Measurements from ENCODE around the gene EZH2.

EZH2 gene

GRCh38 chr7:148884049-148884298 is at the start of gene EZH2:
TSS of gene EZH2 (minus strand) at chr7:148884291. CDS start at chr7:148847298, 36,993 bp downstream.
- Histone ChIP-seq H3K36me3 (ENCODE audit: control insufficient read depth in 2 of 2, insufficient read depth in 2 of 2, low read length in 2 of 2) (no peaks in the 10 kb centered on the region), H3K9ac (ENCODE audit: low read length in 2 of 2) (peak within 1 kb of the TSS; percentile 47 to 76), H3K9me3 (ENCODE audit: control insufficient read depth in 2 of 2, low read length in 2 of 2) (no peaks in the 10 kb centered on the region), H3K4me1 (ENCODE audit: control insufficient read depth, insufficient read depth, low read length) (peaks cover 3% of the 10 kb centered on the region), H3K27ac (ENCODE audit: low read length) (peak within 1 kb of the TSS; percentile 68), H3K27me3 (ENCODE audit: control insufficient read depth in 1 of 2, insufficient read depth in 2 of 2, low read length in 2 of 2) (peaks cover 0 to 10% of the 10 kb centered on the region in 2 donors), H3K4me3 (ENCODE audit: low read length in 2 of 2) (peak within 1 kb of the TSS; percentile 64 to 79)

DNA sequence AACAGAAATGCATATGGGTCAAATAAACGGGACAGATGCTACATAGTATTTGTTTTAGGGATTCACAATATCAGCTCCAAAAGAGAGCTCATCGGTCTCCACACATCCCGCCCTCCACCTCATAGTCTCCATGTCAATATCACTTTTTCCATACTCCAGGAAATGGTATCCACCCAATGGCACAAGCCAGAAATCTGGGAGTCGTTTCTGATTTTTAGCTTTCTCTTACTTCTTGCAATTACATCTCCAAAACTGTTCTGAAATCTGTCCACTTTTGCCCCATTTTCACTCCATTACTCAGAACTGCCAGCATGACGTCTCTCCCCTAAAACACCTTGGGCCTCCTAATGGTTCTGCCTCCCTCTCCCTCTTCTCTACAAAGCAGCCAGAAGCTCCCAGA is 47.4 kb upstream of the EZH2 start:
- H3K27ac ChIP-seq (ENCODE audit: low read length) = no peak overlapping the region
- H3K4me1 ChIP-seq (ENCODE audit: control insufficient read depth, insufficient read depth, low read length) = no peaks in the 10 kb centered on the region
- H3K9me3 ChIP-seq (ENCODE audit: control insufficient read depth in 2 of 2, low read length in 2 of 2) = no peaks in the 10 kb centered on the region

GRCh38 chr7:148930335-148930734 is 46.2 kb upstream of the EZH2 start:
- H3K4me1 ChIP-seq (ENCODE audit: control insufficient read depth, insufficient read depth, low read length) = no peaks in the 10 kb centered on the region
- H3K27ac ChIP-seq (ENCODE audit: low read length) = no peak overlapping the region
- no peak overlapping the region for H3K4me3 ChIP-seq (ENCODE audit: low read length in 2 of 2)
- H3K36me3 ChIP-seq (ENCODE audit: control insufficient read depth in 2 of 2, insufficient read depth in 2 of 2, low read length in 2 of 2) = no peaks in the 10 kb centered on the region
- H3K9me3 ChIP-seq (ENCODE audit: control insufficient read depth in 2 of 2, low read length in 2 of 2) = no peaks in the 10 kb centered on the region
- H3K9ac ChIP-seq (ENCODE audit: low read length in 2 of 2) = no peak overlapping the region
- no peaks in the 10 kb centered on the region for H3K27me3 ChIP-seq (ENCODE audit: control insufficient read depth in 1 of 2, insufficient read depth in 2 of 2, low read length in 2 of 2)

More for the DNA sequence above, 47.4 kb upstream of the EZH2 start:
- Histone ChIP-seq H3K4me3 (ENCODE audit: low read length in 2 of 2) (no peak overlapping the region), H3K36me3 (ENCODE audit: control insufficient read depth in 2 of 2, insufficient read depth in 2 of 2, low read length in 2 of 2) (no peaks in the 10 kb centered on the region), H3K9ac (ENCODE audit: low read length in 2 of 2) (no peak overlapping the region), H3K27me3 (ENCODE audit: control insufficient read depth in 1 of 2, insufficient read depth in 2 of 2, low read length in 2 of 2) (no peaks in the 10 kb centered on the region)

- no peak overlapping the region for H3K27ac ChIP-seq (ENCODE audit: low read length)
- no peaks in the 10 kb centered on the region for H3K4me1 ChIP-seq (ENCODE audit: control insufficient read depth, insufficient read depth, low read length)
- no peaks in the 10 kb centered on the region for H3K27me3 ChIP-seq (ENCODE audit: control insufficient read depth in 1 of 2, insufficient read depth in 2 of 2, low read length in 2 of 2)
- no peaks in the 10 kb centered on the region for H3K36me3 ChIP-seq (ENCODE audit: control insufficient read depth in 2 of 2, insufficient read depth in 2 of 2, low read length in 2 of 2)
- no peak overlapping the region for H3K9ac ChIP-seq (ENCODE audit: low read length in 2 of 2)
- H3K4me3 ChIP-seq (ENCODE audit: low read length in 2 of 2) = no peak overlapping the region
- no peaks in the 10 kb centered on the region for H3K9me3 ChIP-seq (ENCODE audit: control insufficient read depth in 2 of 2, low read length in 2 of 2)
Observed at GRCh38 chr7:148929176-148929575, 45.1 kb upstream of the EZH2 start.

GRCh38 chr7:148927123-148928045 is 43.3 kb upstream of the EZH2 start:
- Histone ChIP-seq H3K9me3 (ENCODE audit: control insufficient read depth in 2 of 2, low read length in 2 of 2) (no peaks in the 10 kb centered on the region), H3K27me3 (ENCODE audit: control insufficient read depth in 1 of 2, insufficient read depth in 2 of 2, low read length in 2 of 2) (no peaks in the 10 kb centered on the region), H3K36me3 (ENCODE audit: control insufficient read depth in 2 of 2, insufficient read depth in 2 of 2, low read length in 2 of 2) (no peaks in the 10 kb centered on the region), H3K4me3 (ENCODE audit: low read length in 2 of 2) (no peak overlapping the region), H3K4me1 (ENCODE audit: control insufficient read depth, insufficient read depth, low read length) (no peaks in the 10 kb centered on the region), H3K27ac (ENCODE audit: low read length) (no peak overlapping the region), H3K9ac (ENCODE audit: low read length in 2 of 2) (no peak overlapping the region)

DNA sequence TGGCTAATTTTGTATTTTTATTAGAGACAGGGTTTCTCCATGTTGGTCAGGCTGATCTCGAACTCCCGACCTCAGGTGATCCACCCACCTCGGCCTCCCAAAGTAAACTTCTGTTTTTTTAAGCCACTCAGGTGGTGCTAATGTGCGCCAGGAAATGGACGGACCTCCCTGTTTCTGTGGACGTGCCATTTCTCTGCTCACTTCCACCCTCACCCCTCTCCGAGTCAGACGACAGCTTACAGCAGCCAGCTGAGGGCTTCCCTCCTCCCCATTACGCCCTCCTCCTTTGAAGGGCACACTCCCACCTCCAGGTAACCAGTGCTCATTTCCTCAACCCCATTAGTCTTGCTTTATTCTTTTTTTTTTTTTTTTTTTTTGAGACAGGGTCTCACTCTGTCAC is 41.7 kb upstream of the EZH2 start:
- H3K27ac ChIP-seq (ENCODE audit: low read length) = no peak overlapping the region
- no peaks in the 10 kb centered on the region for H3K27me3 ChIP-seq (ENCODE audit: control insufficient read depth in 1 of 2, insufficient read depth in 2 of 2, low read length in 2 of 2)
- H3K4me3 ChIP-seq (ENCODE audit: low read length in 2 of 2) = no peak overlapping the region
- H3K9me3 ChIP-seq (ENCODE audit: control insufficient read depth in 2 of 2, low read length in 2 of 2) = no peaks in the 10 kb centered on the region
- no peak overlapping the region for H3K9ac ChIP-seq (ENCODE audit: low read length in 2 of 2)
- H3K4me1 ChIP-seq (ENCODE audit: control insufficient read depth, insufficient read depth, low read length) = no peaks in the 10 kb centered on the region
- H3K36me3 ChIP-seq (ENCODE audit: control insufficient read depth in 2 of 2, insufficient read depth in 2 of 2, low read length in 2 of 2) = no peaks in the 10 kb centered on the region

- no peaks in the 10 kb centered on the region for H3K9me3 ChIP-seq (ENCODE audit: control insufficient read depth in 2 of 2, low read length in 2 of 2)
- no peak overlapping the region for H3K4me3 ChIP-seq (ENCODE audit: low read length in 2 of 2)
- no peak overlapping the region for H3K27ac ChIP-seq (ENCODE audit: low read length)
- H3K36me3 ChIP-seq (ENCODE audit: control insufficient read depth in 2 of 2, insufficient read depth in 2 of 2, low read length in 2 of 2) = no peaks in the 10 kb centered on the region
- no peak overlapping the region for H3K9ac ChIP-seq (ENCODE audit: low read length in 2 of 2)
- H3K27me3 ChIP-seq (ENCODE audit: control insufficient read depth in 1 of 2, insufficient read depth in 2 of 2, low read length in 2 of 2) = no peaks in the 10 kb centered on the region
- H3K4me1 ChIP-seq (ENCODE audit: control insufficient read depth, insufficient read depth, low read length) = no peaks in the 10 kb centered on the region
Observed at GRCh38 chr7:148924011-148924410, 39.9 kb upstream of the EZH2 start.

GRCh38 chr7:148921806-148922205 is 37.7 kb upstream of the EZH2 start:
- no peaks in the 10 kb centered on the region for H3K27me3 ChIP-seq (ENCODE audit: control insufficient read depth in 1 of 2, insufficient read depth in 2 of 2, low read length in 2 of 2)
- H3K4me3 ChIP-seq (ENCODE audit: low read length in 2 of 2) = no peak overlapping the region
- no peaks in the 10 kb centered on the region for H3K9me3 ChIP-seq (ENCODE audit: control insufficient read depth in 2 of 2, low read length in 2 of 2)
- H3K9ac ChIP-seq (ENCODE audit: low read length in 2 of 2) = no peak overlapping the region
- H3K27ac ChIP-seq (ENCODE audit: low read length) = no peak overlapping the region
- H3K4me1 ChIP-seq (ENCODE audit: control insufficient read depth, insufficient read depth, low read length) = no peaks in the 10 kb centered on the region
- no peaks in the 10 kb centered on the region for H3K36me3 ChIP-seq (ENCODE audit: control insufficient read depth in 2 of 2, insufficient read depth in 2 of 2, low read length in 2 of 2)

DNA sequence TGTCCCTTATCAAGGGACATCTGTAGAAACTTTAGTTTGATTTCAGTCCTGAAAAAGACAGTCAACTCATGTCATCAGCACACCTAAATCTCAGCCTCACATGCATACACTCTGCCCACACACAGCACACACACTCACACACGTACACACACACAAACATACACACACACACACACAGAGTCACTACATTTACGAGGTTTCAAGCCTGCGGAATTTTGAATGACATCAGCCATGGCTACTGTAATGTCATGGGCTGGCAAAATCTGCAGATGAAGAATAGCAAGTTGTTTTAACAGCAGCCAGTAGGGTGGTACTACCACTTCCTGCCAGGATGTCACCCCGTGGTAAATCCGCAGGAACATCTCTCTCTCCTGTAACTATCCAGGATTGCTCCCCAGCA is 37.1 kb upstream of the EZH2 start:
- Histone ChIP-seq H3K4me1 (ENCODE audit: control insufficient read depth, insufficient read depth, low read length) (no peaks in the 10 kb centered on the region), H3K36me3 (ENCODE audit: control insufficient read depth in 2 of 2, insufficient read depth in 2 of 2, low read length in 2 of 2) (no peaks in the 10 kb centered on the region), H3K4me3 (ENCODE audit: low read length in 2 of 2) (no peak overlapping the region), H3K27me3 (ENCODE audit: control insufficient read depth in 1 of 2, insufficient read depth in 2 of 2, low read length in 2 of 2) (no peaks in the 10 kb centered on the region), H3K27ac (ENCODE audit: low read length) (no peak overlapping the region), H3K9me3 (ENCODE audit: control insufficient read depth in 2 of 2, low read length in 2 of 2) (no peaks in the 10 kb centered on the region), H3K9ac (ENCODE audit: low read length in 2 of 2) (no peak overlapping the region)

DNA sequence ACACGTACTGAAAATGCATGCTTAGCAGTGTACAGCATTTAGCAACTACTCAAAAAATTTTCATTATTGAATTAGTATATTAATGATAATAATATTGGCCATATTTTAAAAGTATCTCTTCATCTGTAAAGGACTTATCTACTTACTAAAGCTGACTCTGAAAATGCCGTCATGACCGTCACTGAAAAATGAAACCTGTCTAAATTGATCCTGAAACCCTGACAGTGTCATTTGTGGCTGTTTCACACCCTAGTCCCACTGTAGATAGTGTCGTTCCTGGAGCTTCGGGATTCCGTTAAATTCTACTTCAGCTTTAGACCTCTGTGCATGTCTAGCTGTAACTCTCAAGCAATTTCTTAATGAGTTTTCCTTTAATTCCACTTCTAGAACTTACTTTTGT is 35.8 kb upstream of the EZH2 start:
- no peaks in the 10 kb centered on the region for H3K4me1 ChIP-seq (ENCODE audit: control insufficient read depth, insufficient read depth, low read length)
- no peaks in the 10 kb centered on the region for H3K27me3 ChIP-seq (ENCODE audit: control insufficient read depth in 1 of 2, insufficient read depth in 2 of 2, low read length in 2 of 2)
- no peak overlapping the region for H3K27ac ChIP-seq (ENCODE audit: low read length)

GRCh38 chr7:148918058-148918596 is 34.0 kb upstream of the EZH2 start:
- Histone ChIP-seq H3K4me3 (ENCODE audit: low read length in 2 of 2) (no peak overlapping the region), H3K27me3 (ENCODE audit: control insufficient read depth in 1 of 2, insufficient read depth in 2 of 2, low read length in 2 of 2) (no peaks in the 10 kb centered on the region), H3K9me3 (ENCODE audit: control insufficient read depth in 2 of 2, low read length in 2 of 2) (no peaks in the 10 kb centered on the region), H3K4me1 (ENCODE audit: control insufficient read depth, insufficient read depth, low read length) (no peaks in the 10 kb centered on the region), H3K36me3 (ENCODE audit: control insufficient read depth in 2 of 2, insufficient read depth in 2 of 2, low read length in 2 of 2) (no peaks in the 10 kb centered on the region), H3K27ac (ENCODE audit: low read length) (no peak overlapping the region), H3K9ac (ENCODE audit: low read length in 2 of 2) (no peak overlapping the region)

More for the DNA sequence above, 35.8 kb upstream of the EZH2 start:
- Histone ChIP-seq H3K9me3 (ENCODE audit: control insufficient read depth in 2 of 2, low read length in 2 of 2) (no peaks in the 10 kb centered on the region), H3K36me3 (ENCODE audit: control insufficient read depth in 2 of 2, insufficient read depth in 2 of 2, low read length in 2 of 2) (no peaks in the 10 kb centered on the region), H3K9ac (ENCODE audit: low read length in 2 of 2) (no peak overlapping the region), H3K4me3 (ENCODE audit: low read length in 2 of 2) (no peak overlapping the region)

All from stomach smooth muscle (tissue), 2 donors.